SK-N-MC (cell line): ENCODE data around the gene EN1.

Experiments
- EZH2 ChIP-seq: fragments of 200-600 bp; sonication (generic); IDR thresholded peaks from one replicate; pipeline ENCODE4 v1.6.1; 2017; ENCODE audit warnings: antibody characterized with exemption
- FOXP2 ChIP-seq: optimal IDR thresholded peaks from 2 replicates; pipeline ENCODE3; 2011; ENCODE audit warnings: mild to moderate bottlenecking, moderate library complexity; ENCODE audit not compliant: insufficient read depth; ENCODE audit errors: extremely low read length, control extremely low read depth

GRCh38 chr2:118850168-118850900 is 2.9 kb upstream of the EN1 start:
- TF ChIP-seq FOXP2 (no peak), EZH2 (peak; percentile 71)
